NT2/D1 (cell line): ENCODE data around the gene ACVR1B.

ENCODE experiments used
- DNase-seq: peaks from one replicate; pipeline ENCODE4 v3.0.0-alpha.2; 2011; ENCODE audit warnings: low read depth, low spot score
- H3K27me3 ChIP-seq: 2 replicates; pipeline ENCODE4 v1.6.0; 2011; ENCODE audit warnings: mild to moderate bottlenecking; ENCODE audit not compliant: insufficient read length, insufficient read depth
- H3K36me3 ChIP-seq: 2 replicates; pipeline ENCODE4 v1.6.1; 2011; ENCODE audit warnings: mild to moderate bottlenecking, low read length, mixed read lengths; ENCODE audit not compliant: insufficient read depth, insufficient read length
- H3K4me1 ChIP-seq: 2 replicates; pipeline ENCODE4 v1.5.1; 2011; ENCODE audit not compliant: insufficient read depth, insufficient read length
- H3K4me3 ChIP-seq: 2 replicates; pipeline ENCODE4 v1.5.1; 2011; ENCODE audit warnings: low read depth; ENCODE audit not compliant: insufficient read length
- H3K9ac ChIP-seq: 2 replicates; pipeline ENCODE4 v1.6.0; 2011; ENCODE audit warnings: low read depth; ENCODE audit not compliant: insufficient read length
- H3K9me3 ChIP-seq: 2 replicates; pipeline ENCODE4 v1.5.1; 2011; ENCODE audit warnings: mild to moderate bottlenecking, low read length; ENCODE audit not compliant: insufficient read depth
- SUZ12 ChIP-seq: IDR thresholded peaks from 2 replicates; pipeline ENCODE4 v1.6.1; 2011; ENCODE audit not compliant: insufficient read length, insufficient read depth; ENCODE audit errors: extremely low read depth
- YY1 ChIP-seq: IDR thresholded peaks from 2 replicates; pipeline ENCODE4 v1.6.1; 2011; ENCODE audit not compliant: insufficient read length, insufficient read depth
- ZNF274 ChIP-seq: IDR thresholded peaks from 2 replicates; pipeline ENCODE4 v1.6.1; 2011; ENCODE audit warnings: mild to moderate bottlenecking, low read depth, low read length

ACVR1B gene

GRCh38 chr12:51948066-51948465 is 3.4 kb upstream of the ACVR1B start:
- H3K9ac ChIP-seq: no peak overlapping the region
- TF ChIP-seq ZNF274: no peak
- no peak for TF ChIP-seq YY1
- TF ChIP-seq SUZ12: no peak
- no peak for DNase-seq
- H3K27me3 ChIP-seq: peaks cover 38% of the 10 kb centered on the region
- H3K4me1 ChIP-seq: no peaks in the 10 kb centered on the region
- H3K36me3 ChIP-seq: peaks cover under 1% of the 10 kb centered on the region
- H3K9me3 ChIP-seq: peaks cover 17% of the 10 kb centered on the region
- no peak overlapping the region for H3K4me3 ChIP-seq

- Histone ChIP-seq H3K9me3 (peaks cover 9% of the 10 kb centered on the region), H3K36me3 (peaks cover 3% of the 10 kb centered on the region), H3K4me1 (no peaks in the 10 kb centered on the region), H3K4me3 (no peak overlapping the region), H3K27me3 (peaks cover 38% of the 10 kb centered on the region), H3K9ac (no peak overlapping the region)
- TF ChIP-seq SUZ12: no peak
- no peak for TF ChIP-seq ZNF274
- DNase-seq: no peak
Measured at GRCh38 chr12:51949342-51950030, 2.0 kb upstream of the ACVR1B start.

- Histone ChIP-seq H3K36me3 (peaks cover 3% of the 10 kb centered on the region), H3K27me3 (peaks cover 38% of the 10 kb centered on the region), H3K4me3 (peak overlapping the region; percentile 45), H3K9ac (peak overlapping the region; percentile 75), H3K9me3 (no peaks in the 10 kb centered on the region), H3K4me1 (no peaks in the 10 kb centered on the region)
- TF ChIP-seq ZNF274: no peak
- TF ChIP-seq SUZ12: no peak
- TF ChIP-seq YY1: no peak
- DNase-seq: no peak
Measured at GRCh38 chr12:51950682-51951198, 759 bp upstream of the ACVR1B start.

DNA sequence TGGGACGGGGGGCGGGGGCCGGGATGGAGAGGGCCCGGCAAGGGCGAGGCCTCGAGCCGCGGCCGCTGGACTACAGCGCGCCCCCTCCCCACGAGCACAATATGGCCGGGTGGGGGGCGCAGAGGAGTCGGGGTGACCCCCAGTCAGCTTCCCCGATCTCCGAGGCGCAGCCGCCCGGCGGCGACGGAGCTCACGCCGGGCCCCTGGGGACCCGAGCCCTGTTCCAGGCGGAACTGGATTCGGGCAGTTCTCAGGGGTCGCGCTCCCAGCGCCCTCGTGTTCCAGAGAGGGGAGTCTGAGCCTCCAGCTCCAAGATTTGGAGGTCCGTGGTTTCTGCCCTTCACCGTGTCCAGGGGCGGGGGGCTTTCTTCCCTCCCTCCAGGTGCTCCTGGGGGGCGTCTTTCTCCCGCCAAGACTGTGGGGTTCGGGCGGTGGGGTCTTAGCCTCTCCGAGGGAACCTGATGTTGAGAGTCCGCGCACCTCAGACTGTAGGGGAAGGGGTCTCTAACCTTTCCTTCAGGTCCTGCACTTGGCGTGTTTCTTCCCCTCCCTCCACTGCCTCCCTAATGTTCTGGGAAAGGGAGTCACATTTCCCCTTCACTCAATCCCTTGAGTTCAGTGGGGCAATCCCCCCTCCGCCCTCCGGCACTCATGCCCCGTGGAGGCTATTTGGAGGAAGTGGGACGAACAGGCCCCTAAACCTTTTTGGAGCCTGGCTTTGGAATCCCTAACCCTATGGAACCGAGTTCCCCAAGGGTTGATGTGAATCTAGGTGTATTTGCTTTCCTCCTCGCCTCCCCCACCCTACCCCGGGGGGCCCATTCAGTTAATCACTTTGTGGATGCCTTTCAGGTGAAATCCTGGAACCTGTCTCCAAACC is 584 bp downstream of the ACVR1B start:
- no peaks in the 10 kb centered on the region for H3K4me1 ChIP-seq
- H3K36me3 ChIP-seq: peaks cover 3% of the 10 kb centered on the region
- peaks cover 38% of the 10 kb centered on the region for H3K27me3 ChIP-seq
- H3K9me3 ChIP-seq: no peaks in the 10 kb centered on the region
- TF ChIP-seq ZNF274: no peak
- TF ChIP-seq YY1: no peak
- TF ChIP-seq SUZ12: no peak
- peak overlapping the region; percentile 90 for H3K9ac ChIP-seq
- no peak for DNase-seq
- H3K4me3 ChIP-seq: peak overlapping the region; percentile 92

GRCh38 chr12:51953089-51953488 is 1.6 kb downstream of the ACVR1B start:
- Histone ChIP-seq H3K9me3 (no peaks in the 10 kb centered on the region), H3K4me3 (peak overlapping the region; percentile 92), H3K36me3 (peaks cover 3% of the 10 kb centered on the region), H3K4me1 (no peaks in the 10 kb centered on the region), H3K27me3 (peaks cover 28% of the 10 kb centered on the region), H3K9ac (peak overlapping the region; percentile 66)
- TF ChIP-seq SUZ12 (no peak), ZNF274 (no peak), YY1 (no peak)
- no peak for DNase-seq

DNA sequence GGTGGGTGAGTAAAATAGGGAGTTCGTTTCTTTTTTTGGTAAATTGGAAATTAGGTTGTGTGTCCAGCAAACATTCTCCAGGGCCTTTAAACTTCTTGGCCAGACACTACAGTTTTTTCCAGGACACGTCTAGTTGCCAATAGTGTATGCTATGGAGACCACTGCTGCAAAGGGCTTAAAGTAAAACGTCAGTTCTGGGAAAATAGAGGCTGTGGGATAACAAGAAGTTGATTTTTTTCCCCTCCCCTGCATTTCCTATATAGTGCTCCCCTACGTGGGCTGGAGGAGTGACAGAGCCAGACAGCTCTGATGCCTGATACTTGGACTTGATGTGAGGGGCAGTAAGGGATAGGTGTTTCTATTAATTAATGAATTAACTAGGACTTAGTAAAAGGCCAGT is 2.4 kb downstream of the ACVR1B start:
- TF ChIP-seq SUZ12: no peak

GRCh38 chr12:51954561-51955361 is 3.3 kb downstream of the ACVR1B start:
- Histone ChIP-seq H3K9ac (no peak overlapping the region), H3K9me3 (no peaks in the 10 kb centered on the region), H3K36me3 (peaks cover 13% of the 10 kb centered on the region), H3K4me3 (no peak overlapping the region), H3K4me1 (no peaks in the 10 kb centered on the region), H3K27me3 (peaks cover 14% of the 10 kb centered on the region)
- no peak for DNase-seq
- TF ChIP-seq YY1 (no peak), SUZ12 (no peak)

More for the DNA sequence above, 2.4 kb downstream of the ACVR1B start:
- H3K9me3 ChIP-seq: no peaks in the 10 kb centered on the region
- H3K4me1 ChIP-seq: no peaks in the 10 kb centered on the region
- peaks cover 6% of the 10 kb centered on the region for H3K36me3 ChIP-seq
- no peak for DNase-seq
- H3K9ac ChIP-seq: peak overlapping the region; percentile 37
- H3K4me3 ChIP-seq: no peak overlapping the region
- H3K27me3 ChIP-seq: peaks cover 23% of the 10 kb centered on the region
